HG02798 (cell line): ENCODE results near the gene ARAP1.

ENCODE experiments used
- ATAC-seq: cut with Tn5 transposase; IDR thresholded peaks from one replicate; pipeline ENCODE4 v1.9.1; 2021; ENCODE audit warnings: mild to moderate bottlenecking; ENCODE audit not compliant: unreplicated experiment, poor library complexity

ARAP1 gene

DNA sequence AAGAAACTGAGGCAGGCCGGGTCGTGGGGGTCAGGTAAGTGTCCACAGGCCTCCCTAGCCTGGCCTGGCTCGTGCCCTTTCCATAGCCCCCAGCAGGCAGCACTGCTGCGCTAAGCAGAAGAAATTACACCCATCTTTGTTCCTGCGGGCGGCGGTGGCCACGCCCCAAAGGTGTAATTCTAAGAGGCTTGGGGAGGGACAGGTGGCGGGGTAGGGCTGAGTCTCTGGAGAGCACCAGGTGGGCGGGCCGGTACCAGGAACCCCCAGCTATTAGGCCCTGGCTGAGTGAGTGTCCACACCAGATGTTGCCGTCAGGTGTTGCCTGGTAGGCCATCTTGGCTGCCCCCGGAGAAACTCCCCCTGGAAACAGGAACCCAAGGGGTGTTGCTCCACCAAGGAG is 12.3 kb upstream of the ARAP1 start:
- ATAC-seq = no peak

DNA sequence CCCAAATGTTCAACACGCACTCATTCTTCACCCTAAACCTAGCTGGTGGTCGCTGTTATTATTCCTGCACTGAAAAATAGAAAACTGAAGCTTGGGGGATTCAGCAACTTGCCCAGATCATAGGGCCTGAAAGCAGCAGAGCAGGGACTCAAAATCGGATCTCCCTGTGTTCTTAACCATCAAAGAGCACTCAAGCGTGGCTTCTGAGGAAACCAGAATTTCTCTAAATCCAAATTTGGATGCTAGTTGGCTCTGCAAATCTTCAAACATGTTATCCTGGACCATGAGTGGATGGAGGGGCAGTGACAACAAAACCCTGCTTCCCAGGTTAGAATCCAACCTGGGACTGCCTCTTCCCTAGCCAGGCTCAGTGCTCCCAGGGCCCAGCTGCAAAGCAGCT is 11.6 kb upstream of the ARAP1 start:
- ATAC-seq = no peak

DNA sequence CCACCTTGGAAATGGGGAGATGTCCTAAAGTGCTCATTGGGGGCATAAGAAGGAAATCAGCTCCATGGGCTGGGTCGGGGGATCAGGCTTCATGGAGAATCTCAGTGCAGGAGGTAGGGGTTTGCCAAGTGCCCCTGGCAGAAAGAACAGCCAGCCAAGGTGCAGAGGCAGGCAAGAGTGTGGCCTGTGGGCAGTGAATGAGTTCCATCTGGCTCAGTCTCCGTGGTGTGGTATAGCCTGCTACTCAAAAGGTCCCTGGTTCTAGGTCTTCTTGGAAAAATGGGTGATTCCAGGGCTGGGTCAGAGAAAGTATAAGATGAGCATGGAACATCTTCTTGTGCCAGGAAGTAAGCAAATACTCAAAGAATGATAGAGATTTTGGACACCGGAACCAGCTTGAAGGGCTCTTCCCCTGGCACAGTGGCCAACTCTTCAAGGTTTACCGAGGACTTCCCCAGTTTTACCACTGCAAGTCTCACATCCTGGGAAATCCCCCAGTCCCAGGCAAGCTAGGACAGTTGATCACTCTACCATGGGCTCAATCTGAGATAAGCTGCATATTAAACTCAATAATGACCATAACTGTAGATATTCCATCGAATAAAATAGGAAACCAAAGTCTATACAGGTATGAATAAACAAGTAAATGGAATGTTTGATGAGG is 10.6 kb upstream of the ARAP1 start:
- ATAC-seq = peak; percentile 75

DNA sequence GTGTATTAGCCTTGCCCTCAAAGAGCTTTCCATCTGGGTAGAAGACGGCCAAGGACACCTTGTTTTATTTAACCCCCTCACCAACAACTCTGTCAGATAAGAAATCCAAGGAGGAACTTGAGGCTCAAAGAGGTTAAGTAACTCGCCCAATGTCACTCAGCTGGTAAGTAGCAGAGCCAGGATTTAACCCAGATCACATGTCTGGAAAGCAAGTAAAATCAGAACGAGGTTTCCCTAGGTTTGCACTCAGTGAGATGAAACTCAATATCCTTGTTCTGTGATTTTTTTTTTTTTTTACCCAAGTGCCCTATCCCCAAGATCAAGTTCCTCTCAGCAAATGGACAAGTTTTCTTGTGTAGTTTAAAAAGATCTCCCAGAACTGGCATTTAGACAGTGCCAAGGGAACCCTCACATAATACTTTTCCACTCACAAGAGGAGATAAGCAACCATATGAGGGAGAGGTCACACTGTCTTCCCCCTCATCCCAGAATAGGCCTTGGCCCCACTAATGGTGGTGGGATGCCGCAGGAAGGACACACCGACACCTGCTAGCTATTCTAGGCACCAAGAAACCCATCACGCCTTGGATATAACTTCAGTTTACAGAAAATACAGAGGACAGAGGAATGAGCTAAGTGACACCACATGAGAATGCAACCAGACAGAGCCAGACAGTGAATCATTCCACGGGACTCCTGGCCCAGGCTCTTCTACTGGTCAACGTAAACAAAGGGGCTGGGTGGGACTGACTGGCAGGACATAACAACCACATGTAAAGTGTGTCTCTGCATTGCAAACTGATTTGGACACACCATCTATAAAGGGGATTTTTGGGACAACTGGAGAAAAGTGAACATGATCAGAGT is 8.6 kb upstream of the ARAP1 start:
- no peak for ATAC-seq

DNA sequence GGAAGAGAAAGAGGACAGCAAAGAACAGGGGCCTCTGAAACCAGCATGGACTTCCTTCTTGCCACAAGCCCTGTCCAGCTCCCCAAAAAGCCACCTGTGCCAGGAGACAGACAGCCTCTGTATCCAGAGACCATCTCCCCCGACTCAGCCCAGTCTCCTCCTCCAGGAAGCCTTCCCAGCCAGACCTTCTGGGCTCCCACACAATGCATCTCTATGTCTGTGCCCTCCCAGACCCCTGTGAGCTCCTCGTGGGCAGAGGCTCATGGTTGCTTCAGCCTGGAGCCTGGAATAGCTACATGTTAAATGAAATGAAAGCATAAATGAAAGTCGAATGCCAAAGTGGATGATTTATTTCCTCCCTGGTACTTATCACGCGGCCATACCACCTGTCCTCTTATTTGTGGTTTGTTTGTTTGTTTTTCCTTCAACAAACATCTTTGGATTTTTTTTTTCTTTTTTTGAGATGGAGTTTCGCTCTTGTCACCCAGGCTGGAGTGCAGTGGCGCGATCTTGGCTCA is 7.3 kb upstream of the ARAP1 start:
- ATAC-seq = no peak

DNA sequence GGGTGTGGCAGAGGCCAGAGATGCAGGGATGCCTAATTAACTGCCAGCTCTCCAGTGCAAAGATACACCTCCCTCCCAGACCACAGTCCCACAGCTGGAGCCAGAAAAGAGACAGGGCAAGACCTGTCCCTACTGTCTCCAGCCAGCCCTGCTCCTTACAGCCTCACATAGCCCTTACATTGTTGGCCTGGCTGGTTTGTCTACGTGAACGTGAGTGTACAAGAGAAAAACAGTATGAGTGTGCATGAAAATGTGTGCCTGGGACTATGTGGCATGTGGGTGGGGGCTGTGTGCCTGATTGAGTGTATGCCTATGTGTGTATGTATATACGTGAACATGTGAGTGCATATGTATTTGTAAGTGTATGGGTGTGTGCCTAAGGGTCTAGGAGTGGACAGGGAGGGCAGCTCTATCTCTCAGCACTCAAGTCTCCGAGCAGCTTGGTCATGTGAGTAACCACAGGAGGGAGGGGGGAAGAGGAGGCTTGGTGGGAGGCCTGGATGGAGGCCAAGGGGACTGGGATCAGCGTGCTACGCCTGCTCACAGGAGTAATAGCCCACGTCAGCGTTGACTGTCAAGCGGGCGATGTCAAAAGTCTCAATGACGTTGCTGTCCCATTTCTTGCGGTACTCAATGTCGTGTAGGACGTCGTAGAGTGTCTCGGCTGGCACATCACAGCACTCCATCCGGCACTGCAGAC is 6.6 kb upstream of the ARAP1 start:
- ATAC-seq = no peak

DNA sequence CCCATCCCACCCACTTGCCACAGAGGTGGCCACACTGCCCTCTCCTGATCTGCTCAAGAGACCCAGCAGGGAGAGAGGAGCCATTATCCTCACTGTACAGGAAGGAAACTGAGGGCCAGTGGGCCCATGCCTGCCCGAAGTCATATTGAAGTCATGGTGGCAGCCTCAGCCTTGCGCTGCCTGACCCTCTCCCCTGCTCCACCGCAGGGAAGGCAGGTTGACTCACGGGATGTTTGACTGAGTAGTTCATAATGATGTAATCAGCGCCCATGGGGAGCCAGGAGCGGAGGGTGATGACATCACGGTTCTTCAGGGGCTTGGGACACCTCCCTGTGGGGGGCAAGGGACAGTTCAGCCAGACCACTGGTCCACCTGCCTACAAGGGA is 6.1 kb upstream of the ARAP1 start:
- no peak for ATAC-seq

DNA sequence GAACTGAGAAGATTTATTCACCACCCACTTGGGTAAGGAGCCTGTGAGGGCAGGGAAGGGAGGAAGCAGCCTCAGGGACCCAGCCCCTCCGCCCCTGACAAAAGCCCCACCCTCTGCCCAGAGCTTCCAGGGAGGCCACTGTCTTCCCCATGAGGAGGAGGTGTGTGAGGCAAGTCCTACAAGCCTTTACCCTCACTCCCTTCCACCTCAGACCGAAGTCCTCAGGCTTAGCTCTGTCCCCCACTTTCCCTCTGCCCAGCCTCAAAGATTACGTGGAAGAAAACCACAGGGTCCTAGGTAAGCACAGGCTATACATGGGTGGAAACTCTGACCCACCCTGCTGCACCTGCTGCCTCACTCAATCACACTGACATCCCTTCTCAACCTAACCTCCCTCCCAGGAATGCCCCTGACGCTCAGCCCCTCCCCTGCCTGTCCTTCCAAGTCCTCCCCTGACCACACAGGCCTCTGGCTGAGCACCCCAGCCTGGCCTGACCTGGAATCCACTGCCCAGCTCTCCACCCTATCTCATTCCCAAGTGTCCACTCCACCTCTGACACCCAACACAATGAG is 3.6 kb upstream of the ARAP1 start:
- no peak for ATAC-seq

DNA sequence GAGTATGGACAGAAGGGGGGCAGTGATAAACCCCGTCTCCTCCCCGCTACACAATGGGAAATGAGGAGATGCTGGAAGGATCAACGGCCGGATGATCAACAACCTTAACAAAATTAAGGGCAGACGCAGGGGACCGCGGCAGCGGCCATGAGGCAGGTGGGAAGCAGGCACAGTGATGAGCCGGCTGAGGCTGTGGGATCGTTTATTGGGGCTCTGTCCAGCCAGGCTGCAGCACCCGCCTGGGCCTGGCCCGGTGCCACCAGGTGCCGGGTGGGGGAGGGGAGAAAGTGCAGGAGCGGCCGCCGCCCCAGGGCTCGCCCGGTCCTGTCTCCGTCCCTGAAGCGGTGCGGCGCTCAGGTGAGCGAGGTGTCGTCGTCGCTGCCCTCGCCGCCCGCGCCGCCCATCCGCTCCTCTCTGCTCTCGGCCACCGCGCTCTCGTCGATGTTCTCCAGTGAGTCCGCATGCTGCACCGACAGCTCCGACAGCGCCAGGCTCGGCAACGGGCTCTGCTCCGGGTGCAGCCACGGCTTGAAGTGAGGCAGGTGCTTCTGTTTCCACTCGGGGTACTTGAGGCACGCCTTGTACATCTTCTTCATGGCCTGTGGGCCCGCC is 2.4 kb upstream of the ARAP1 start:
- ATAC-seq = no peak

DNA sequence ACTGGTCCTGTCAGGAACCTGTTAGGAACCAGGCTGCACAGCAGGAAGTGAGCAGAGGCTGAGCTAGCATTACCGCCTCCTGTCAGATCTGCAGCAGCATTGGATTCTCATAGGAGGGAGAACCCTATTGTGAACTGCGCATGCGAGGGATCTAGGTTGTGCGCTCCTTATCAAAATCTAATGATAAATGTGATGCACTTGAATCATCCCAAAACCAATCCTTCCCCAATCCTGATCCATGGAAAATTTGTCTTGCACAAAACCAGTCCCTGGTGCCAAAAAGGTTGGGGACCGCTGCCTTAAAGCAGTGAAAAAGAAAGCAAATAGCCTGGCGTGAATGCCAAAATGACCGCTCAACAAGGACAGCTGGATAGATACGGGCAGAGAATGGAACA is 1.9 kb upstream of the ARAP1 start:
- ATAC-seq = no peak

DNA sequence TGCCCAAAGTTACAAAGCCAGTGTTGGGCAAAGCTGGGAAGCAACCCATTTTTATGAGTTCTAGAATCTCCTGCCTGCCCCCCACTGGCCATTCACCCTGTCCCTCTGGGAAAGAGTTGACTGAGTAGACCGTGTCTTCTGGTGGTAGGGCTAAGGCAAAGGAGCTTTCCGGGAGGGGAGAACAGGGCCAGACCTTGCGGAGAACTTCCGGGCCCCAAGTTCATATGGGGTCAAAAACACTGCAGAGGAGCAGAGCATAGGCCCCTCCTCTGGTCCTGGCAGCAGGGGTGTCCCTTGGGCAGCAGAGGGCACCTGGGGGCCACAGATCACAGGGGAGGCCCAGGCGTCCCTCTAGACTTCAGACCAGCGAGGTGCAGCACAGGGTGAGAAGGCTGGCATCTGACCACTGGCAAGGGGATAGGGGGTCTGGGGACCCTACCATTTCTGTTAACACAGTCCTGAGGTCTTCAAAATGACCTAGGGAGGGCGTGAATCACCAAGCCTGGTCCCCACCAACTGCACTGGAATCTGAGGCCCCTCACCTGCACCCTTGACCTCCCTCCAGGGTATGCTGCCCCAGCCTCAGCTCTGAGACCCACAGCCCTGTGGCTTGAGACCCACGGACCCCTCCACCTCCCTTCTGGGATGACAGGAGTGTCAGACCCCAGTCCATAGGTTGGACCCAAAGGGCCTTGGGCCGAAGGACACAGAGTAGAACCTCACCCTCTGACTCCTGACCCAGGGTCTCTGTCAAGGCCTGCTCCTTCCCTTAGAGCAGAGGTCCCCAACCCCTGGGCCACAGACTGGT is 1.3 kb upstream of the ARAP1 start:
- ATAC-seq = no peak

DNA sequence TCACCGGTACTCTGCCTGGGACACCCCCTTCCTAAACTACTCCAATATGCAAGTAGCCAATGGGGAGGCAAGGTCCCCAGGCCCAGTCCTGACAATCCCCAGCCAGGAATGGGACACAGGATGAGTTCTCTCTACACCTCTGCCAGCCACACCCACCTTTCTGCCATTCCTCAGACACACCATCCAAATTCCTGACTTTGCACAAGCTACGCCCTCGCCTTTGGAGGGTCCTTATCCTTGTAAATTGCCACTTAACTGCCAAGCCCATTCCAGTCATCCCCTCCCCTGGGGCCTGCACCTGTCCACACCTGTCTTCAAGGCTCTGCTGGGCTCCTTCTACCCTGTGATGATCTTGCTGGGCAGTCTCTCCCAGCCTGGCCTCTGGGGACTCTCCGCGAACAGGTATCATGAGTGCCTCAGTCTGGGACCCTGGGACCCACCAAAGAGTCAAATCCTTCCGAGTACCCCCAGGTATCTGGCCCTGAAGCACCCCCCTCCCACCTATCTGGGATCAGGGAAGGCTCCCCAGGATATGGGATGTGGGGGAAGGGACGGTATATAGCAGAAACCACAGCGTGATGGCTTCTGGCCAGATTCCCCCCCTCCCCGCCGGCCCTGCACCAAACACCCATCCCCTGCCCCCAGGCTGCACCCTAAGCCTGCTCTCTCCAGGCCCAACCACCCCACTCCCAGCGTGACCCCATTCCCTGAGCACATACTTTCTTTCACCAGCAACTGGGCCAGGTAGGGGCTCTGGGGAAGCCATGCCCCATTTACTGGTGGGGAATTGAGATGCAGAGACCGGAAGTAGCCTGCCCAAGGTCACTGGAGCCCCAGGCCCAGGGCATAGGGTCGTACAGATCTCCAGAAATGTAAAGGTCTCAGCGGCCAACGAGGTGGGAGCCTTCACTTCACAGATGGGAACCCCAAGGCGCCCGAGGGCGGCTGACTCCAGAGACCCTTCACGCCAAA is 806 bp downstream of the ARAP1 start:
- no peak for ATAC-seq

DNA sequence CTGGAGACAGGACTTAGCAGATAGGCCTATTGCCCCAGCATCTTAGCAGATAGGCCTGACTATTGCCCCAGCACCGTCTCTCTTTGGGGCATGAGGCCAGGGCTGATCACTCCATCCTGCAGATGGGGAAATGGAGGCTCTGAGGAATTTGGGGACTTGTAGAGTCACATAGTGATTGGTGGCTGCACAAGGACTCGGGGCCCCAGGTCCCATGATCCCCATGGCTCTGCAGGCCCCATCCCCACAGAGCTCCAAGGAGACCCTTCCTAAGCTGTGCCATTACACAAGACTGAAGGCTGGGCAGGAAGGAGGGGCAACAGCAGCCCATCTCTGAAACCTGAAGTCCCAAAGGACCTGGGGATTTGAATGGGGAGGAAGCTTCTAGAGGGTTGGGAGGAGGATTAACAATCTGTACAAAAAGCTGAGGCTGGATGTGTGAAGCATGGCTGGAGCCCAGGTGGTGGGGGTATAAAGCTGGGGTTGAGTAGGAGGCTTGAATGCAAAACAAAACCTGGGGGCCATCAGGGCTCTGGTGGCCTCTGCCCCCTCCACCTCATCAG is 1.6 kb downstream of the ARAP1 start:
- ATAC-seq = no peak

DNA sequence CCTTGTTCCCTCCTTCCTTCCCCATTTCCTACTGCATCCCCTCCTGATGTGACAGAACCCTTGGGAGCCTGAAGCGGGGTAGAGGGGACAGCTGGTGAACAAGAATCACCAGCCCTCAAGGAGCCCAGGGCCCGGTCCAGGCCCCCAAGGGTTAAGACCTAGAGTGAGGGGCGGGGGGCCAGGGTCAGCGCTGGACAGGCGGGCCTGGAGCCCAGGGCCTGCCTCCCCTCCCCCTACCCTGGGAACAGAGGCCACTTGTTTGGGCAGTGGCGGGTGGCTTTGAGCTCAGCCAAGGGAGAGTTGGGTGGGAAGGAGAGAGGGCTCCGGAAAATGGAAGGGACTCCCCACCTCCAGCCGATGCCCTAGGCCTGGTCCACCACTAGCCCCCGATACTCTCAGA is 2.1 kb downstream of the ARAP1 start:
- ATAC-seq = no peak

DNA sequence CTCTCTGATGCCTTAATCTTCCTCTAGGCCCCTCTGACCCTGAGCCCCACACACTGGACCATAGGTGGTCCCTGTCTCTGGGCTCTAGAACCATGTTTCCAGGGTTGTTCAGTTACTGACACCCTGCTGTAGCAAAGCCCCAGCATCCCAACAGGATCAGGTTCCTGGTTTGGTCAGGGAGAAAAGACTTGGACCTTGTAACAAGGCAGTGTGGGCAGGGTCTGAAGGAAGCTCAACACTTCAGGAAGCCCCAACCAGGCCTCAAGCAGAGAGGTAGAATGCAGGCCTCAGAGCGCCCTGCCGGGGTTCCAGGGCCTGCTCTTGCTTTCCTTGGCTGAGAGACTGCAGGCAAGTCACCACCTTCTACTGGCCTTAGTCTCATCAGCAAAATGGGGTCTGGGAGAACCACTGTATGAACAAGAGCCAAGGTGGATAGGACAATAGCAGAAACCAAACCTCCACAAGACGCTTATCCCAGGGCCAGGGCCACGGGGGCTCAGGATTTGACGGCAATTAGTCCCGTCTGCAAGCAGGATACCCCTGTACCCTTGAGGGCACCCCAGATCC is 4.8 kb downstream of the ARAP1 start:
- ATAC-seq = no peak

DNA sequence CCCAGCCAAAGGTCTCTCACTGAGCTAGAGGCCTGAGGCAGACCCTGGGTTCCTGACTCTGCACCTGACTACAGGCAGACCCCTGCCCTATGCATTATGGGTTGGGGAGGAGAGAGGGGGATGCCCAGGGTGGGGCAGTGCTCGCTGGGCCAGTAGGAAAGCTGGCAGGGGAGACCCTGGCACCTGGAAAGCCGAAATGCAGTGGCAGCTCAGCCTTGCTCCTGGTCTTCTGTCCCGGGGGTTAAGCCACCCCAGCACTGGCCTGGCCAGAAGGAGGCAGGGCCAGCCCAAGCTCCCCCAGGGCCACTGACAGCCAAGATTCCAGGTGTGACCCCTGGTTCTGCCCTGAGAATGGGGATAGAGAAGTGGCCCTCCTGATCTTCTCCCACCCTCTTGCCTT is 5.4 kb downstream of the ARAP1 start:
- no peak for ATAC-seq

DNA sequence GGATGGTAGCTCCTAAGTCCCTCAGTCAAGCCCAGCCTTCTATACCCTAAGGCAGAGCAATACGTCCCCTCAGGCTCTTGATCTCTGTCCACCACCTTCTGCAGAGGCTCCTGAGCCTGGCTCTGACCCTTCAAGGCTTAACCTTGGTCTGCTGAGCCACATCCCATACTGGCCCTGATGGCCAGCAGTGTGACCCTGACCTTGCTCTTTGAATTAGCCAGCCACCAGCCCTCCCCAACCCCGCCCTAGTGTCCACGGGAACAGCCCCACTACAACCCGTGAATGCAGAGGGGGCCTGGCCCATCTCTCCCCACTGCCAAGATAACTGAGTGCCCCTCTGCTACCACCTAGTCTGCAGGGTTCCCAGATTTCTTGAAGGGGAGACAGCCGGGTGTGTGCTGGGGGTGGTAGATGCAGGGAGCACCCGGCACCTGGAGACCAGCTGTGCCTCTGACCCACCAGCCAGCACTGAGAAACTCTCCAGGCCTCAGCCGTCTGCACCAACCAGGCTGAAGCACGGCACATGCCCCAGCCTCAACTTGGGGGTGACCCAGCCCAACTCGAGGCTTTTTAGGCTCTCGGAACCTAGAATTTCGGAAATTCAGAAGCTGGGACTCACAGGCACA is 6.2 kb downstream of the ARAP1 start:
- no peak for ATAC-seq
